ENCODE data around the gene SH2D4B.

Gene SH2D4B

DNA sequence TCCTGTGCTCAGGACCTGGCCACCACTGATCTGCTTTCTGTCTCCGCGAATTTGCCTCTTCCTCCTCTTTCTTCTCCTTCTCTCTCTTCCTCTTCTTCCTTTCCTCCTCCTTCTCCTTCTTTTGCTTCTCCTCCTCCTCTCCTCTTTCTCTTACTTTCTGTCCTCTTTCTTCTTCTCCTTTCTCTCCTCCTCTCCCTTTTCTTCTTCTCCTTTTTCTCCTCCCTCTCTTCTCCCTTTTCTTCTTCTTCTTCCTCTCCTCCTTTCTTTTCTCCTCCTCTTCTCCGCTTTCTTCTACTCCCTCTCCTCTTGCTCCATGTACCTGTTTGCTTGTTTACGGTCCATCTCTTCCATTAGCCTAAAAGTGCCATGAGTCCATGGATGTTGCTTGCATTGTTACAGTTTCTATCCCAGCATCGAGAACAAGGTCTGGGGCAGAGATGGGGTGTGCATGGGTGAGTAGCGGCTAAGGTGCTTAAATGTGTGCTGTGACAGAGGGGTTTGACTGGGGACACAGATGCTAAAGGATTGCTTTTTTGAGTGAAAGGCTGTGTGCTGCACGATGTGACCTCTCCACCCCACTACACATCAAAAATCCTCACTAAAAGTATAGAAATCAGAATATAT lies 7.7 kb downstream of the SH2D4B start:
- TF ChIP-seq CTCF (IDR thresholded peaks at IDR 0.05), result no peak

- TF ChIP-seq CTCF (IDR thresholded peaks at IDR 0.05), result no peak
Measured at GRCh38 chr10:80552151-80552646, 14.5 kb downstream of the SH2D4B start.

GRCh38 chr10:80553436-80553835 lies 15.7 kb downstream of the SH2D4B start:
- TF ChIP-seq CTCF (IDR thresholded peaks at IDR 0.05), result no peak

- no peak for TF ChIP-seq CTCF (IDR thresholded peaks at IDR 0.05)
Measured at GRCh38 chr10:80554050-80554449, 16.3 kb downstream of the SH2D4B start.

GRCh38 chr10:80555415-80555814 lies 17.7 kb downstream of the SH2D4B start:
- no peak for TF ChIP-seq CTCF (IDR thresholded peaks at IDR 0.05)

DNA sequence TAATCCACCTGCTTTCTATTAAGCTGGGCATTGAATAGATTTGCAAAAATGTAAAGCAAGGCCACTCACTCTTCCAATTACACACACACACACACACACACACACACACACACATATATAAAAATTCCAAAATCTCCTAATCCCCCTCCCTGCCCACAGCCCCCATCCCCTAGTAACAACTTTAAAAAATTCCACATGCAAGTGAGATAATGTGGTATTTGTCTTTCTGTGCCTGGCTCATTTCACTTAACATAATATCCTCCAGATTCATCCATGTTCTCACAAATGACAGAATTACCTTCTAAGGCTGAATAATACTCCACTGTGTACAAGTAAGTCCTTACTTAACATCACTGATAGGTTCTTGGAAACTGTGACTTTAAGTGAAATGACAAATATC lies 24.2 kb downstream of the SH2D4B start:
- no peak for TF ChIP-seq CTCF (IDR thresholded peaks at IDR 0.05)

DNA sequence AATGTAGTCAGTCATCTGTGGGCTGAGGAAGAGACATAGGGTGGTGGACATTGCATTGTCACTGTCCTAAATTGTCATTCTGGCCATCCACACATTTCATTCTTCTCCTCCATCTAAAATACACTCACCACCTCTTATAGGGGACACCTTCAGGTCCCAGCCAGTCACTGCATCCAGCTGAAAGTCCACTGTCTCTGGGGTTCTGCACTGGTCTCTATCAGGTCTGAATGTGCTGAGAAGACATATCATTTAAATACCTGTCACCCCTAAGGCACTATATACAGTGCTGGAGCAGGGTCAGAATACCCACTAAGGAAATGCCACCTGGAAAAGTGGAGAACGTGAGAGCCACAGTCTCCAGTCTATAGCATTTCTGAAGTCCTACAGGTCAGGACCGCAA lies 29.6 kb downstream of the SH2D4B start:
- no peak for TF ChIP-seq CTCF (IDR thresholded peaks at IDR 0.05)
